ENCODE data around the gene CDK11B.

CDK11B gene

DNA sequence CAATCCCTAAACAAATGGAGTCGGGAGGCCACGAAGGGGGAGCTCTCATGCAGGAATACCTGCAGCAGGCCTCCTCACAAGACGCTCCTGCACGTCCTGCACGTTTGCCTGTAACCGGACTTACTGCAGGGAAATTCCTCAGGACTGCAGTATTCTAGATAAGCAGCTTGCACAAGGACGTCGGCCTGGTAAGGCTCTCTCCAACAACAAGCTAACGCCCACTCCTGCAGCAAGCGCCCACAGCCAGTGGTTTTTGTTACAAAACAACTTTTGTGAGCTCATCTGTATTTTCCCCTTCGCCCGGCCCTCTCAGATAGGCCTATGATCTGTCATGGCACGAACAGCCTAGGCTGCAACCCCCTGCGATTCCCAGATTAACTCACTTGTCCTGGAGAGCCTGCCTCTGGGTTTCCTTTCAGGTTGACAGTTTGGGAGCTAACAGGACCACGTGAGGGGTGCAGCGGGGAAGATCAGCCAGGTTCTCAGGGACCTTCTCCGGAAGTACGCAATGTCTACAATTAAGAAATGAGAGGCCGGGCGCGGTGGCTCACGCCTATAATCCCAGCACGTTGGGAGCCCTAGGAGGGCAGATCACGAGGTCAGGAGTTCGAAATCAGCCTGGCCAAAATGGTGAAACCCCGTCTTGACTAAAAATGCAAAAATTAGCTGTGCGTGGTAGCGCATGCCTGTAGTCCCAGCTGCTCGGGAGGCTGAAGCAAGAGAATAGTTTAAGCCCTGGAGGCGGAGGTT, 44.4 kb downstream of the CDK11B start:
- no peak for DNase-seq

DNA sequence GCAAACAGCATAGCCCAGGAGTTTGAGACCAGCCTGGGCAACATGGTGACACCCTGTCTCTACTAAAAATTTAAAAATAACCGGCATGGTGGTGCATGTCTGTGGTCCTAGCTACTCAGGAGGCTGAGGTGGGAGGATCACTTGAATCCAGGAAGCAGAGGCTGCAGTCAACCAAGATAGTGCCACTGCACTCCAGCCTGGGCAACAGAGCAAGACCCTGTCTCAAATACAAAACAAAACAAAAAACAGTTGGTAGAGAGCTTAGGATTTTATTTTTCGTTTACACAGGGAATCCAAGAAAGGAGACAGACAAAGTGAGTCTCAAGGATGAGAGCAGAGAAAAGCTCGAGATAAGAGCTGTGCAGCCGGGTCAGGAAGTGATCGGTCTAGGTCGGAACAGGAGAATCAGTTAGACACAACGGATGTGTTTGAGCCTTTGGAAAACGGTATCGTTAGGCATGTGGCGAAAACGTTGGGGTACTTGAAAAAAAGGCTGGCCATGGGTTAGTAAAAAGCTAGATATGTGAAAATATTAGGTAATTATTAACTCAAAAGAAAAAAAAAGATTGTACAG, 45.2 kb downstream of the CDK11B start:
- no peak for DNase-seq

DNA sequence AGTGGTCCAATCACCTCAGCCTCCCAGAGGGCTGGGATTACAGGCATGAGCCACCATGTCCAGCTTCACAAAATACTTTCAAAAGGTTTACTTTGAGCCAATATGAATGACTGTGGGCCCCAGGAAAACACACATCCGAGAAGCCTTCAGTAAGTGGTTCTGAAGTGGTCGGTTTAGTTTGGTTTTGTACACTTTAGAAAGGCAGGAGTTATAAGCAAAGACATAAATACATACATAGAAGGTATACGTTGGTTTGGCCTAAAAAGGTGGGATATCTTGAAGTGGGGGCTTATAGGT, 46.8 kb downstream of the CDK11B start:
- no peak for DNase-seq

DNA sequence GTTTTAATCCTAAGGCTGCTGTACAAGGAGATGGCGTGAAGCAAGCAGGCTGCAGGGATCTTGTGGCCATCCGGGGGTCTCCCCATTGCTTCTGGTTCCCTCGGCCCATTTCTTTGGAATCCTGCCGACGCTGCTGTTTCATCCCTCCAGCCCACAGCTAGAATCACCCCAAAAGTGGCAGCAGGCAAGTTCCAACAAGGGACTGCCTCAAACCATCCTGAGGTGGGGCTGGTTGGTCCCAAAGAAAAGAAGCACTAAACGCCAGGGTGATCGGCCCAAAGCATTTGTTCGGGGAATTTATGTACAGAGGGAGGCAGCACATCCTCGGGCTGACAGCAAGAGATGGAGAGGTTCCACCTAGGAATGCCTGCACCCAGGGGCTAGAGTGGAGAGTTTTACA, 48.0 kb downstream of the CDK11B start:
- DNase-seq, result no peak

DNA sequence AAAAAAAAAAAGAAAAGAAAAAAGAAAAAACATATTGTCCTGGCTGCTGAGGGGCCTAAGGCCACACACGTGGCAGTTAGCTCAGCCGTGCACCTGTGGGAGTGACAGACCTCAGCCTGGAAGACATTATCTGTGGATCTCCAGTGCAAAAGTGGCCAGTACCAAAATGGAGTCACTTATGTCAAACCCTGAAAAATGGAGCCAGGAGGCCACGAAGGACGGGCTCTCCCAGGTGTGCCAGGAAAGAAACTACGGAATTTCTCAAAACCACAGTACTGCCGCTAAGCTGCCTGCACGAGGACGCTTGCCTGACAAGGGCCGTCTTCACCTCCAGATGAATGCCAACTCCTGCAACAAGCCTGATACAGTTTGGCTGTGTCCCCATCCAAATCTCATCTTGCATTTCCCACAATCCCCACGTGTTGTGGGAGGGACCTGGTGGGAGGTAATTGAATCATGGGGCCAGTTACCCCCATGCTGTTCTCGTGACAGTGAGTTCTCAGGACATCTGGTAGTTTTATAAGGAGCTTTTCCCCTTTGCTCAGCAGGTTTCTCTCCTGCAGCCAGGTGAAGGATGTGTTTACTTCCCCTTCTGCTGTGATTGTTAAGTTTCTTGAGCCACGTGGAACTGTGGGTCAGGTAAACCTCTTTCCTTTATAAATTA, 48.9 kb downstream of the CDK11B start:
- DNase-seq, result no peak

DNA sequence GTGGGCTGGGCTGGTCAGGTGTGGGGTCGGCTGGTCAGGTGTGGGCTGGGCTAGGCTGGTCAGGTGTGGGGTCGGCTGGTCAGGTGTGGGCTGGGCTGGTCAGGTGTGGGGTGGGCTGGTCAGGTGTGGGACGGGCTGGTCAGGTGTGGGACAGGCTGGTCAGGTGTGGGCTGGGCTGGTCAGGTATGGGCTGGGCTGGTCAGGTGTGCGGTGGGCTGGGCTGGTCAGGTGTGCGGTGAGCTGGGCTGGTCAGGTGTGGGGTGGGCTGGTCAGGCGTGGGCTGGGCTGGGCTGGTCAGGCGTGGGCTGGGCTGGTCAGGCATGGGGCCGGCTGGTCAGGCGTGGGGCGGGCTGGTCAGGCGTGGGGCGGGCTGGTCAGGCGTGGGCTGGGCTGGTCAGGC, 52.6 kb downstream of the CDK11B start:
- DNase-seq, result no peak

DNA sequence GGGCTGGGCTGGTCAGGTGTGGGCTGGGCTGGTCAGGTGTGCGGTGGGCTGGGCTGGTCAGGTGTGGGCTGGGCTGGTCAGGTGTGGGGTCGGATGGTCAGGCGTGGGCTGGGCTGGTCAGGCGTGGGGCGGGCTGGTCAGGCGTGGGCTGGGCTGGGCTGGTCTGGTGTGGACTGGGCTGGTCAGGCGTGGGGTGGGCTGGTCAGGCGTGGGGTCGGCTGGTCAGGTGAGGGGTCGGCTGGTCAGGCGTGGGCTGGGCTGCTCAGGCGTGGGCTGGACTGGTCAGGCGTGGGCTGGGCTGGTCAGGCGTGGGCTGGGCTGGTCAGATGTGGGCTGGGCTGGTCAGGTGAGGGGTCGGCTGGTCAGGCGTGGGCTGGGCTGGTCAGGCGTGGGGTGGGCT, 53.1 kb downstream of the CDK11B start:
- DNase-seq, result no peak

DNA sequence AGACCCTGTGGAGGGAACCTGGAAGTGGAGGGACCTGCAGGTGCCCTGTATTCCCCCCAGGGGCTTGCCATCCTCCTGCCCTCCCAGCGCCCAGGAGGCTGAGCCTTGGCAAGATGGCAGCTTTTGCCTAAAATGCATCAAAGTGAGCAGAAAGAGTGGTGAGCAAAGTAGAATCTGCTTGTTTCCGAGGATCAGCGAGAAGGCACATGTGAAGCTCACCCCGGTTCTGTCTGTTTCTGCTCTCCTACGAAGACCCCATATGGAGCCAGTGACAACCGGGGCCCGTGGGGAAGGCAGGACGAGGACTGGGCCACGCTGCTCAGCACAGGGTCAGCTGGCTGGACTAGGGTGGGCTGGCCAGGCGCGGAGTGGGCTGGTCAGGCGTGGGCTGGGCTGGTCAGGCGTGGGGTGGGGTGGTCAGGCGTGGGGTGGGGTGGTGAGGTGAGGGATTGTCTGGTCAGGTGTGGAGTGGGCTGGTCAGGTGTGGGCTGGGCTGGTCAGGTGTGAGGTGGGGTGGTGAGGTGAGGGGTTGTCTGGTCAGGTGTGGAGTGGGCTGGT, 53.7 kb downstream of the CDK11B start:
- DNase-seq, result no peak

DNA sequence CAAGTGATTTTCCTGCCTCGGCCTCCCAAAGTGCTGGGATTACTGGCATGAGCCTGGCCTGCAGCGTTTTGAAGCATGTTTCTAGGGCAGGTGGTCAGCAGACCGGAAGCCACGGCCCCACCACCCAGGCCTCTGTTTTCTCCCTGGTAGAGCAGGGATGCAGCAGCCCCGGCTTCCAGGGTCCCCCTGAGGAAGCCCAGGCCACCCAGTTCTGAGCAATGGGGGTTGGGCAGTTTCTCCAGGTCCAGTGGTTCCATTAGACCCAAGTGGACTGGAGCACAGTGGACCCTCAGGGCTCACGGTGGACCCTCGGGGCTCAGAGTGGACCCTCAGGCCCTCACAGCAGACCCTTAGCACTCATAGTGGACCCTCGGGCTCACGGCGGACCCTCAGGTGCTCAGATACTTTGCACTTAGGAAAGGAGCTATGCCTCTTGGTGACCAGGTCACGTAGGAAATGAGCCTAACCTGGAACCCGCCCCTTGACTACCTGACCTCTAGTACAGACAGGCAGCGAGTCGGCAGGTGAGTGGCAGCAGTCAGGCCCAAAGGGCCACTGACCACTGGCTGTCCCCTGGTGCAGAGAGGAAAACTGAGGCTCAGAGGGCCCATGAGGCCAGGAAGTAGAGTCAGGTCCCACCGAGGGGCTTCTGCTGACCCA, 54.3 kb downstream of the CDK11B start:
- DNase-seq, result no peak

DNA sequence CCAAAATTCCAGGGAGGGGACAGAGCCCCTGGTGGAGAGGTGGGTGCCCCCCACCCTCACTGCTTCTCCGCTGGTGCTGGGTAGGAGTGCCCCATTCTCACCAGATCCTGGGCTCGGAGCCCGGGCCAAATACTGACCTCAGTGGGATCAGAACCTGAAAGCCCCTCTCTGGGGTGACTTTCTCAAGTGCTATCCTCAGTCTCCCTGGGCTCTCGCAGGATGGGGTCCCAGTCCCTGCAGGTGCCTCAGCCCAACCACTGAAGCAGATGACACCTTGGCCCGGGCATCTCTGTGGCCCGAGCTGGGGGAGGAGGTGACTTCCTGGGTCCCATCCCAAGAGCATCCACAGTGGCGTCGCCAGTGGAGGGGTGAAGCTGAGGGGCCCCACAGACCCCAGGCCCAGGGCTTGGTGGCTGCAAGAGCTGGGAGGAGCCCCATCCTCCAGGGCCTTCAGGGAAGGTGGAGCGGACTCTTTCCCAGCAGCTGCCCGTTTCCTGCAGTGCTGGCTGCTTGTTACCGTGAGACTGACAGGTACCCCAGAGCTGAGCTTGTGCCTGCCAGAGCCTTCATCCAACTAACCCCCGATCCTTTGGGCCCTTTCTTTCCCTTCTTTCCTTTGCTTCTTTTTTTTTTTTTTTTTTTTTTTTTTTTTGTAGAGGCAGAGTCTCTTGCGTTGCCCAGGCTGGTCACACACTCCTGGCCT, 55.0 kb downstream of the CDK11B start:
- no peak for DNase-seq

DNA sequence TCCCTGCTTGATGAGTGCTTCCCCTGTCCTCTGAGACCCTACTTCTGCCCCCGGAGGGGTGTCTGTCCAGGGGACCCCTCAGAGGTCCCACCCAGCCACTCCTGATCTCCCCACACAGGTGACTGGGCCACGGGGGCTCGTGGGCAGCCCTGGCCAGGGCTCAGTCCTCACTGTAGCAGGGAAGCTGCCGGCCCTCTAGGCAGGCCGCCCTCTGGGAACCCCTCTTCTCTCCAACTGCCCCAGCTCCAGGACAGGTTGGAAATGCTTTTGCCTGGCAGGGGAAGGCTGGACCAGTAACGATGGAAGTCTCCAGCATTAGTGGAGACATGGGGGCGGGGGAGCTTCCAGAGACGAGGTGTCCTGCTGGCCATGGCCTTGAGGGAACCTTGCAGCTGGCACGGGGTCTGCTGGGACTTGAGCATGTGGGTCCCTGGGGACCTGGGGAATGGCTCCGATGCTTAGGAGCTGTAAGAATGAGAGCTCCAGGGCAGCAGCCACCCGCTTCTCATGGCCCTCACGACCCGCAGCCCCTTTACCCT, 55.8 kb downstream of the CDK11B start:
- no peak for DNase-seq

DNA sequence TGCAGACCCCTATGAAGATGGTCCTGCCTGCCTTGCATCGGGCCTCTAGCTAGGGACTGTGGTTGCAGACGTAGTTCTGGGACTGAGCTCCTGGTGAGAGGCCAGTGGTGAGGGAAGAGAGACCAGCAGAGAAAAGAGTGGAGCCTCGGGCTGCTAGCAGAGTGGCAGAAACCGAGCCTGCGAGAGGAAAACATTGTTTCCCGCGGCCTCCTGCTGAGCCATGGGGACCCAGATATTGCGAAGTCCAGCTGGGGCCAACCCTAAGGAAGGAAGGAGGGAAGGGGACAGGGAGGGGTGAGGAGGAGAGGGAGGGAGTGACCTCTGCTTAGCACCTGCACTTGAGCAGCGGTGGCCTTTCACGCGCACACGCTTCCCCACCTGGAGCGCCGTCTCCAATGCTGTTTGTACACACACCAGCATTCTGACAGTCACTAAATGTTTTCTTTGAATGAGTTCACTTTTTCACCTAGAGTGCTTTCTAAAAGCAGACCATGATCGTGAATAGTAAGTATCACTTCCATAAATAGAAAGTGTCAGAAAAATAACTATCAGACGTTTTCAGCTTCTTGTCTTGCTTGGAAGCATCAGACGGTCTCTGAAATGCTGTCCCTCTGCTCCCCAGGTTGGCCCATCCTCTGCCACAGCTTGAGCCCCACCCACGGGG, 56.4 kb downstream of the CDK11B start:
- DNase-seq, result no peak

DNA sequence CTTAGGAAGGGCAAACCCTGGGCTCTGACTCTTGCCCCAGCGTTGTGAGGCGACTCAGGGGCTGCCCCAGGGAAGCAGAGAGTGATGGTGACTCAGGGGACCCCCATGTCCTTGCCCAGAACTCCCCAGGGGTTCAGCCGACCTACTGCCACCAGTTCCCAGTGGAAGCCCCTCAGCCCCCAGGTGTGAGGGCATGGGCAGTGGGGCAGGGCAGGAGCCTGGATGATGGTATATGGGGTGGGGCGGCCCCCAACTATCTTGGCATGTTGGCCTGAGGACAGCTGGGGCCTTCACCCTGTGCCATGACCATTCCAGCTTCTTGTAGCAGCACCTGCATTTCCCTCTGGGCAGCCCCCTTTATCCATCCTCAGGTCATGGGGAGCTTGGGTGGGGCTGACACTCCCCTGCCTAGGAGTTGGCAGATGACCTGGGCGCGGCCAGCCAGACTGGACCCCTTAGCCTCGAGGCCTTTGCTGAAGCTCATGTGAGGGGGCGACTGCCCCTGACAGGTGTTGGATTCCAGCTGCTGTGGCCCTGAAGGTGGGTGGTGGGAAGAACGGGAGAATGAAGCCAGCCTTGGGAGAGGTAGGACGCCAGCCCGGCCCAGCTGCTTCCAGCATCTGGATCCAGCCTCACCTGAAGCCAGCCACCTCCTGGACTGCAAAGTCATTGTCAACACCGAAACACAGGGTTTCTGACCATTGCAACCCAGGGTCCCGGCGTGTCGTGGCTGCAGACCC, 57.1 kb downstream of the CDK11B start:
- DNase-seq, result no peak

DNA sequence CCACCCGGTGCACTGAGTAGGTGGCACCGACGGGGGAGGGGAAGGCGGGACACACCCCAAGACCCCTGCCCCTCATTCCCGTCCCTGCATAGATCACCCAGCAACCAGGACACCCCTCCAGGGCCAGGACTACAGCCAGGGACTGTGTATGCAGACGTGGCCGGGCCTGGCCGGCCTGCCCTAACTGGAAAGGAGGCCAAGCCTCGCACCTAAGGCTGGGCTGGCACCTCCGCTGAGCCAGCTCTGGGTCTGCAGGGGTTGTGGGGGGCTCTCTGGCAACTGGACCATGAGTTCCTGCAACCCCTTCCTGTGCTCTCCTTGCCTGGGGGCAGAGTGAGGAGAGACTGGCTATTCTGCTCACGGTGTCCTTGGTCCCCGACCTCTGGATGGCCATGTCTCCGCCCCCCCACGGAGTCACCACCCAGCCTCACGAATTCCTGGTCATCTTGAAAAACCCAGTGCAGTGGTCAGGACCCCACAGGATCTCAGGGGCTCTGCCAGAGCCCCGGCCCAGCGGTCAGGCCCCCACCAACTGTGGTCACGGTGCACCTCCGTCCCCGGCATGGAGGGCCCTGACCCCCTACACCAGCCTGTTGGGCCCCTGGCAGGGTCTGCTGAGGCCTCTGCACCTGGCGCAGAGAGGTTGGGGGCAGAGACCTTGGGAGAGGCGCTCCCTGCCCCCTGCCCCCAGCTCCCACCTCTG, 57.8 kb downstream of the CDK11B start:
- no peak for DNase-seq

DNA sequence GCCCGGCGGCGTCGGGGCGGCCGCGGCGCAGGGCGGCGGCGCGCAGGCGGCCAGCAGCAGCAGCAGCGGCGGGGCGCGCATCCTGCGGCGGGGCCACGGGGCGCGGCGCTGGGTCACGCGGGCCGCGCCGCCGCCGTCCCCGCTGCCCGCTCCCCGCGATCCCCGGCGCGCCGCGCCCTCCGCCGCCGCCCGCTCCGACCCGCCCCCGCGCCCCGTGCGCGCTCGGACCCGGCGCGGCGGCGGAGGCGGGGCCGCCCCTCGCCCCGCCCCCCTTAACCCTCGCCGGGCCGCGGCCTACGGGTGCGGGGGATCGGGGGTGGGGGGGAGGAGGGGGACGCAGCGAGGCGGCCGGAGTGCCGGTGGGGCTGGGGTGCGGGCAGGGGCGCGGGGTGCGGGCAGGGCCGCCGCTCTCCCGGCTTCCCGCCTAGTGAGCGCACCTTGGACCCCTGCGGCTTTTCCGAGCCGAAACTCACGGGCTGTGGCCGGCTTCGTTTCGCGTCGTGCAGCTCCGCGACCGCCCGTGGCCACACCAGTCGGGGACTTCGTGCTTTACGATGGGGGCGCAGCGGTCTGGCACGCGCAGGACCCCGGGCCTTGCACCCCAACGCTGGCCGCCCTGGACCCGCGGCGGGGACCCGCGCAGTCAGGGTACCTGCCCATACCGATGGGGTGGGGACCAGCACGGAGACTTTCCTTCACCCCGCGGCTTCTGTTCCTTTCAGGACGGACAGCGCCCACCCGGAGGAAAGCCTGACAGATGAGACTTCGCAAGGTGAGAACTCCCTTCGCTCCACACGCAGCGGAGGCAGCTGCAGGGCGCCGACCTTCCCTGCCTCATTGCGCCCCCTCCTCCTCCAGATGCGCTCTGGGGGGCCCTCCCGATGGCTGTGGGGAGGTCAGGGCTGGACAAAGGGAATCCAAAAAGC, 58.6 kb downstream of the CDK11B start, which contains the start of gene FNDC10:
FNDC10 (minus strand) TSS at position 201 of the 926 bp plus-strand sequence; CDS start at position 81, 120 bp downstream.
- DNase-seq, result no peak

DNA sequence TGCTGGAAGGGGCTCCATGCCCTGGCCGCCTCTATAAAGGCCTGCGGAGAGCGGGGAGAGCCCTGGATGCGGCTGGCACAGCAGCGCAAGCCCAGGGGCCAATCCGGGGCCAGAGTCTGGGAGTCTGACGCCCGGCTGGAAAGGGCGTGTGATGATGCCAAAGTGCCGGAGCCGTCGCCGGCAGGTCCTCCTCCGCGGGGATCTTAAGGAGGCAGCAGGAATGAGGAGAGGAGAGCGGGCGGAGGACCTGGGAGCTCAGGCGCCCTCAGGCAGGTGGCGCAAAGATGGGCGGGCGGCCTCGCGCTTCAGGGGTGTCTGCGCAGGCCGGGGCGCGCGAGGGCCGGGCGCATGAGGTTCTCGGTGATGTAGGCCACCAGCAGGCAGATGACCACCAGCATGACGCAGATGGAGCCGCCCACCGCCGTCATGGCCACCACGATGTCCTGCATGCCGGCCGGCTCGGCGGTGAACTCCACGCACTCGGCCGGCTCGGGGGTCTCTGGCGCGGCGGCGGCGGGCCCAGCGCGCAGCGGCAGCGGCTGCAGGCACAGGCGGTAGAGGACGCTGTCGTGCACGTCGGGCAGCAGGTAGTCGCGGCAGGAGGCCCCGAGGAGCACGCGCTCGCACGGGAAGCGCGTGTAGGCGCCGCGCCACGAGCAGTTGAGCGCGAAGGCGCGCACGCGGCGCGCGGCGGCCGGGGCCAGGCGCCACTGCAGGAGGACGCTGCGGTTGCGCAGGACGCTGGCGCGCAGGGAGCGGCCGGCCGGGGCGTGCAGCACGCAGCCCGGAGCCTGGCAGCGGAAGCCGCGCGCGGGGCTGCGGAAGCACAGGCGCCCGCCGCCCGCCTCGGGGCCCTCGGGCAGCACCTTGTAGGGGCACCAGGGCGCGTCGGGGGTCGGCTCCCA, 59.5 kb downstream of the CDK11B start:
- DNase-seq, result no peak

DNA sequence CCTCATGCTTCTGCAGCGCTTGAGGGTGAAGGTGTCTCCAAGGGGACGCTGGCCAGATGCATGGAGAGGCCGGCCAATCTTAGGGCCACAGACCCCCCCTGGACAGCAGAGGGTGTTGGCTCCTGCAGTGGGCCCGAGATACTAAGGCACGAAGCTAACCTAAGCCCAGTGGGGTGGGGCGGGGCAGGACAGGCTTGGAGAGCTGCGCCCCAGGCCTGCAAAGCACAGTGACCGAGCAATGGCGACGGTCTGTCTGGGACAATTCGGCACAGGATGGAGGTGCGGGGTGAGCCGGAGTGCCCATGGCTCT, 60.1 kb downstream of the CDK11B start:
- DNase-seq, result no peak

DNA sequence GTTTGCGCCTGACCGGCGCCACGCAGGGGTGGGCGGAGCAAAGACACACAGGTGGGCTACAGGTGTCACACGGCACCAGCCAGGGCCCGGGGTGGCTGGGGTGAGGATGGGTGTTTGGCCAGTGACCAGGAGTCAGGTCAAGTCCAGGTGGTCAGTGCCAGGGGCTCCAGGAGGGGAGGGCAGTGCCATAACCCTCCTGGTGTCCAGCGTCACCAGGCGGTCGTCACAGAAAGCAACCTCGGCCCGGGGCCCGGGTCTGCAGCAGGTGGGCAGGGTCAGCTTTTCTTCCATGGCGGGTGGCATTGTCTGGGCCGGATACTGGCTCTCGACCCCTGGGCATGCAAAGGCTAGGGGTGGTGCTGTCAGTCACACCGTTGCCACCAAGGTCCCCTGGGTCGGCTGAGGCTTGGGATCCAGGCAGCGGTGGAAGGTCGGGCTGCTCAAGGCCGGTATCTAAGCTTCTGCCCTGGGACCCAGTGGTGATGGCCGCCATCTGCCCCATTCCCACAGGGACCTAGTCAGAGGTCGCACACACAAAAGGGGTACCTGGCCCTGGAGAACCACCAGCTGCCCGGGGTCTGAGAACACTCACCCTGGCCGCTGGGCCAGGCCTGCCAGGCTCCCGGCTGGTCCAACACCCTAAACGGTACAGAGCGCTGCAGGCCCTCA, 60.6 kb downstream of the CDK11B start:
- no peak for DNase-seq
